HepG2 (cell line): ENCODE measurements around the gene ASTN2. TPM values are rescaled to one million over a fixed set of nuclear protein-coding genes. Genes with fewer than 3 reads are reported as not detected.

Source experiments
- ARHGAP35 ChIP-seq: sonication (generic); formaldehyde crosslinking; IDR thresholded peaks from 2 replicates; pipeline ENCODE4 v1.9.0; 2022; ENCODE audit warnings: mild to moderate bottlenecking, inconsistent platforms, moderate library complexity, missing genetic modification reagents, borderline replicate concordance
- CCDC6 ChIP-seq: sonication (generic); formaldehyde crosslinking; IDR thresholded peaks from 2 replicates; pipeline ENCODE4 v1.8.1; 2022; ENCODE audit warnings: mild to moderate bottlenecking, missing genetic modification reagents, moderate library complexity
- ETV5 ChIP-seq: IDR thresholded peaks from 2 replicates; pipeline ENCODE4 v1.6.1; 2018; ENCODE audit warnings: missing biosample characterization, missing genetic modification reagents, inconsistent platforms, borderline replicate concordance
- GATA4 ChIP-seq: sonication (generic); IDR thresholded peaks from 2 replicates; pipeline ENCODE4 v1.6.1; 2016; ENCODE audit warnings: antibody characterized with exemption, low read depth, borderline replicate concordance
- HNRNPLL ChIP-seq: fragments of 200-400 bp; formaldehyde crosslinking; IDR thresholded peaks from 2 replicates; pipeline ENCODE4 v1.6.1; 2017; ENCODE audit warnings: mild to moderate bottlenecking, low read depth, low read length; ENCODE audit not compliant: poor library complexity, severe bottlenecking
- IRF2 ChIP-seq: IDR thresholded peaks from 2 replicates; pipeline ENCODE4 v1.6.1; 2018; ENCODE audit warnings: missing genetic modification reagents, missing compliant biosample characterization
- KDM2A ChIP-seq: sonication (generic); formaldehyde crosslinking; IDR thresholded peaks from 2 replicates; pipeline ENCODE4 v1.4.0; 2020; ENCODE audit warnings: low read depth, missing genetic modification reagents, borderline replicate concordance
- NCOA1 ChIP-seq: sonication (generic); formaldehyde crosslinking; IDR thresholded peaks from 2 replicates; pipeline ENCODE4 v1.9.0; 2021; ENCODE audit warnings: missing genetic modification reagents
- ONECUT2 ChIP-seq: sonication (generic); formaldehyde crosslinking; IDR thresholded peaks from 2 replicates; pipeline ENCODE4 v1.4.0; 2020; ENCODE audit warnings: missing genetic modification reagents
- RBM22 ChIP-seq: fragments of 200-400 bp; formaldehyde crosslinking; optimal IDR thresholded peaks from 2 replicates; pipeline ENCODE3; 2017; ENCODE audit warnings: mild to moderate bottlenecking, low read length, moderate library complexity
- SALL1 ChIP-seq: sonication (generic); formaldehyde crosslinking; IDR thresholded peaks from 2 replicates; pipeline ENCODE4 v1.8.0; 2022; ENCODE audit warnings: mild to moderate bottlenecking, missing genetic modification reagents
- SMC3 ChIP-seq: IDR thresholded peaks from 2 replicates; pipeline ENCODE4 v1.6.1; 2011; ENCODE audit warnings: low read length, improper control_type of control experiment
- SOX6 ChIP-seq, 2 experiments: fragments of 450-650 bp in 1 of 2; sonication (generic) in 1 of 2; formaldehyde crosslinking in 1 of 2; IDR thresholded peaks; 2 replicates each; pipeline versions ENCODE4 v1.4.0 to v1.6.1; 2017 to 2020; ENCODE audit warnings: antibody characterized with exemption in 1 of 2, mild to moderate bottlenecking in 1 of 2, missing genetic modification reagents in 1 of 2
- SP5 ChIP-seq: IDR thresholded peaks from 2 replicates; pipeline ENCODE4 v1.6.1; 2016; ENCODE audit warnings: low read depth, borderline replicate concordance
- TBL1XR1 ChIP-seq: fragments of 150-350 bp; IDR thresholded peaks from 2 replicates; pipeline ENCODE4 v1.6.1; 2014; ENCODE audit warnings: borderline replicate concordance, low read length; ENCODE audit not compliant: partially characterized antibody
- ZFAT ChIP-seq: sonication (generic); formaldehyde crosslinking; conservative IDR thresholded peaks from 2 replicates; pipeline ENCODE4 v1.8.1; 2023; ENCODE audit warnings: missing genetic modification reagents, inconsistent platforms
- ZNF207 ChIP-seq: fragments of 450-650 bp; IDR thresholded peaks from 2 replicates; pipeline ENCODE4 v1.6.1; 2016; ENCODE audit warnings: antibody characterized with exemption, borderline replicate concordance
- ZNF543 ChIP-seq: sonication (generic); formaldehyde crosslinking; IDR thresholded peaks from 2 replicates; pipeline ENCODE4 v1.4.0; 2020; ENCODE audit warnings: mild to moderate bottlenecking, missing genetic modification reagents
- ZNF790 ChIP-seq: sonication (generic); formaldehyde crosslinking; IDR thresholded peaks from 2 replicates; pipeline ENCODE4 v1.8.0; 2022; ENCODE audit warnings: missing genetic modification reagents, mild to moderate bottlenecking, borderline replicate concordance
- polyA plus RNA-seq, 8 experiments: library from polyadenylated mRNA; depleted of rRNA in 3 of 8; stranded (reverse) in 7 of 8; unstranded in 1 of 8; fragments of >200 nt; fragmentation: Illumina TruSeq in 4 of 8; extraction: Trizol in 4 of 8; gene quantifications; 2 replicates each; pipeline versions ENCODE4 v1.2.1 to v1.2.3, GENCODE V29; 2011 to 2016; ENCODE audit warnings: low read depth in 4 of 8, missing spikeins in 1 of 8, mixed read lengths in 1 of 8; ENCODE audit not compliant: insufficient read depth in 1 of 8
- total RNA-seq, 5 experiments: library from RNA; depleted of rRNA; stranded (reverse); fragments of >200 nt; fragmentation: Illumina TruSeq; extraction: Trizol; gene quantifications; 2 replicates each; pipeline ENCODE4 v1.2.3, GENCODE V29; 2016; ENCODE audit warnings: low read depth in 1 of 5
- TF ChIP-seq, protein P1 (sequence below): fragments of 450-650 bp; IDR thresholded peaks from 2 replicates; pipeline ENCODE4 v1.6.1; 2017
- TF ChIP-seq, protein P2 (sequence below): sonication (generic); formaldehyde crosslinking; IDR thresholded peaks from 2 replicates; pipeline ENCODE4 v1.4.0; 2020; ENCODE audit warnings: missing genetic modification reagents, mild to moderate bottlenecking, borderline replicate concordance
- TF ChIP-seq, protein P3 (sequence below): sonication (generic); IDR thresholded peaks from 2 replicates; pipeline ENCODE4 v1.6.1; 2016; ENCODE audit warnings: low read depth, borderline replicate concordance

The ASTN2 gene
- total and polyA plus RNA-seq, 2 of the 13 experiments (the other 11 are each of a cell fraction or from before 2014, with no cell fraction given), result 5.2 to 13.5 TPM

DNA sequence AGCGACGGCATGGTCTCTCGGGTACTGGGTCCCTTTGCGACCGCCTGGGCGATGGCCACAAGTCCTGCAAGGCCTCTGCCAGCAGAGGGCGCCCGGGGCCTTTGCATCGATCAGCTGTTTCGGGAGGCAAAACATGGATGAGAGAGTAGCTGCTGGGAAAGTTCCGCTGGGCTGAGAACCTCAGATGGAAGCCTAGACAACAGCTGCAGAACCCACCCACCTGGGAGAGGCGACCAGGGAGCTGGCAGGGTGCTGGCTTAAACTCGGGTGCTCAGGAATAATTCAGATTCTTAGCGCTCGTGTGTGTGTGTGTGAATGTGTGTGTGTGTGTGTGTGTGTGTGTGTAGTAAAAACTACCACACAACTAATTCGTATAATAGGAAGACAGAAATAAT is 677.7 kb downstream of the ASTN2 start (continued):
- TF ChIP-seq, protein P1, sequence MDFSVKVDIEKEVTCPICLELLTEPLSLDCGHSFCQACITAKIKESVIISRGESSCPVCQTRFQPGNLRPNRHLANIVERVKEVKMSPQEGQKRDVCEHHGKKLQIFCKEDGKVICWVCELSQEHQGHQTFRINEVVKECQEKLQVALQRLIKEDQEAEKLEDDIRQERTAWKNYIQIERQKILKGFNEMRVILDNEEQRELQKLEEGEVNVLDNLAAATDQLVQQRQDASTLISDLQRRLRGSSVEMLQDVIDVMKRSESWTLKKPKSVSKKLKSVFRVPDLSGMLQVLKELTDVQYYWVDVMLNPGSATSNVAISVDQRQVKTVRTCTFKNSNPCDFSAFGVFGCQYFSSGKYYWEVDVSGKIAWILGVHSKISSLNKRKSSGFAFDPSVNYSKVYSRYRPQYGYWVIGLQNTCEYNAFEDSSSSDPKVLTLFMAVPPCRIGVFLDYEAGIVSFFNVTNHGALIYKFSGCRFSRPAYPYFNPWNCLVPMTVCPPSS, result no peak
- TF ChIP-seq TBL1XR1 (no peak), SMC3 (peak; percentile 48; the same call in 1 of the 2 replicates), HNRNPLL (peak; percentile 17), ZNF543 (no peak), GATA4 (no peak), SP5 (no peak), ZNF207 (no peak), KDM2A (CRISPR knock-in tag) (peak; percentile 62; the same call in 1 of the 2 replicates), ARHGAP35 (CRISPR knock-in tag) (no peak), CCDC6 (CRISPR knock-in tag) (no peak), SOX6 (IDR thresholded peaks at IDR 0.05) (no peak), SOX6 (CRISPR knock-in tag; IDR thresholded peaks at IDR 0.05) (0 out of 2 replicates have a peak, but pooled peaks have one; percentile 18), ZFAT (no peak), ONECUT2 (CRISPR knock-in tag) (peak; percentile 58; the same call in 1 of the 2 replicates), ZNF790 (CRISPR knock-in tag) (no peak), ETV5 (no peak), IRF2 (CRISPR knock-in tag) (no peak), NCOA1 (CRISPR knock-in tag) (no peak), SALL1 (CRISPR knock-in tag) (peak; percentile 44; the same call in 1 of the 2 replicates), RBM22 (no peak)
- TF ChIP-seq, protein P2, sequence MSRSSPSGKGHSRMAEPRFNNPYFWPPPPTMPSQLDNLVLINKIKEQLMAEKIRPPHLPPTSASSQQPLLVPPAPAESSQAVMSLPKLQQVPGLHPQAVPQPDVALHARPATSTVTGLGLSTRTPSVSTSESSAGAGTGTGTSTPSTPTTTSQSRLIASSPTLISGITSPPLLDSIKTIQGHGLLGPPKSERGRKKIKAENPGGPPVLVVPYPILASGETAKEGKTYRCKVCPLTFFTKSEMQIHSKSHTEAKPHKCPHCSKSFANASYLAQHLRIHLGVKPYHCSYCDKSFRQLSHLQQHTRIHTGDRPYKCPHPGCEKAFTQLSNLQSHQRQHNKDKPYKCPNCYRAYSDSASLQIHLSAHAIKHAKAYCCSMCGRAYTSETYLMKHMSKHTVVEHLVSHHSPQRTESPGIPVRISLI (CRISPR knock-in tag), result no peak
- TF ChIP-seq, protein P3, sequence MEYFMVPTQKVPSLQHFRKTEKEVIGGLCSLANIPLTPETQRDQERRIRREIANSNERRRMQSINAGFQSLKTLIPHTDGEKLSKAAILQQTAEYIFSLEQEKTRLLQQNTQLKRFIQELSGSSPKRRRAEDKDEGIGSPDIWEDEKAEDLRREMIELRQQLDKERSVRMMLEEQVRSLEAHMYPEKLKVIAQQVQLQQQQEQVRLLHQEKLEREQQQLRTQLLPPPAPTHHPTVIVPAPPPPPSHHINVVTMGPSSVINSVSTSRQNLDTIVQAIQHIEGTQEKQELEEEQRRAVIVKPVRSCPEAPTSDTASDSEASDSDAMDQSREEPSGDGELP, result peak; percentile 96
- TF ChIP-seq, all 625 proteins: peak for 21
